HG02840 (cell line): ENCODE data around the gene ADAM33.

Experiments used
- ATAC-seq: cut with Tn5 transposase; IDR thresholded peaks from one replicate; pipeline ENCODE4 v1.9.1; 2021; ENCODE audit warnings: mild to moderate bottlenecking, moderate library complexity, moderate number of reproducible peaks; ENCODE audit not compliant: unreplicated experiment, low FRiP score

ADAM33 gene

GRCh38 chr20:3691897-3692296 lies 10.1 kb upstream of the ADAM33 start:
- ATAC-seq: no peak

- no peak for ATAC-seq
These were observed 9.5 kb upstream of the ADAM33 start for GRCh38 chr20:3691306-3691705.

GRCh38 chr20:3690413-3690812 lies 8.6 kb upstream of the ADAM33 start:
- no peak for ATAC-seq

GRCh38 chr20:3689978-3690377 lies 8.2 kb upstream of the ADAM33 start:
- ATAC-seq: no peak

- no peak for ATAC-seq
These were observed 5.8 kb upstream of the ADAM33 start for GRCh38 chr20:3687655-3688054.

GRCh38 chr20:3686867-3687321 lies 5.1 kb upstream of the ADAM33 start:
- no peak for ATAC-seq

- no peak for ATAC-seq
These were observed 4.6 kb upstream of the ADAM33 start for GRCh38 chr20:3686421-3686820.

GRCh38 chr20:3685341-3685740 lies 3.5 kb upstream of the ADAM33 start:
- no peak for ATAC-seq

GRCh38 chr20:3681352-3681930 lies 369 bp downstream of the ADAM33 start:
- ATAC-seq: no peak

GRCh38 chr20:3680701-3681351 lies 984 bp downstream of the ADAM33 start:
- ATAC-seq: no peak

GRCh38 chr20:3679749-3680700 lies 1.8 kb downstream of the ADAM33 start:
- ATAC-seq: no peak

- ATAC-seq: no peak
These were observed 2.7 kb downstream of the ADAM33 start for GRCh38 chr20:3678856-3679720.

- no peak for ATAC-seq
These were observed 3.6 kb downstream of the ADAM33 start for GRCh38 chr20:3678198-3678597.

- ATAC-seq: no peak
These were observed 4.1 kb downstream of the ADAM33 start for GRCh38 chr20:3677733-3678132.

- ATAC-seq: no peak
These were observed 6.6 kb downstream of the ADAM33 start for GRCh38 chr20:3674995-3675900.

GRCh38 chr20:3674447-3674846 lies 7.4 kb downstream of the ADAM33 start:
- no peak for ATAC-seq

- ATAC-seq: no peak
These were observed 8.4 kb downstream of the ADAM33 start for GRCh38 chr20:3673221-3674070.

- no peak for ATAC-seq
These were observed 9.2 kb downstream of the ADAM33 start for GRCh38 chr20:3672547-3673171.
